Sigmoid colon (tissue), 7 donors: Measurements from ENCODE around the gene TXN. TPM values are rescaled to one million over a fixed set of nuclear protein-coding genes. Genes with fewer than 3 reads are reported as not detected.
"Not testable (repeated sequence)": the region's sequence is repeated elsewhere in the genome, so short reads cannot be mapped to it uniquely, and the experiment has no call there.

Source experiments
- DNase-seq: peaks from one replicate; pipeline ENCODE4 v3.0.0-alpha.2; 2019
- H3K27ac ChIP-seq, 4 donors: fragments of 200-600 bp; sonication (generic); one replicate each; pipeline ENCODE4 v1.5.1; 2016 to 2019; ENCODE audit warnings: mild to moderate bottlenecking in 1 of 4
- H3K27me3 ChIP-seq, 3 donors: fragments of 200-600 bp; sonication (generic); one replicate each; pipeline ENCODE4 v1.5.1; 2019; ENCODE audit warnings: mild to moderate bottlenecking in 1 of 3
- H3K36me3 ChIP-seq, 4 donors: fragments of 200-600 bp; sonication (generic); one replicate each; pipeline ENCODE4 v1.5.1; 2016 to 2019
- H3K4me1 ChIP-seq, 4 donors: fragments of 200-600 bp; sonication (generic); one replicate each; pipeline ENCODE4 v1.5.1; 2017 to 2019
- H3K4me3 ChIP-seq, 4 donors: fragments of 200-600 bp; sonication (generic); one replicate each; pipeline ENCODE4 v1.5.1; 2017 to 2019; ENCODE audit warnings: mild to moderate bottlenecking in 2 of 4, moderate library complexity in 1 of 4
- H3K9me3 ChIP-seq, 4 donors: fragments of 200-600 bp in 3 of 4; sonication (generic) in 3 of 4; one replicate each; pipeline versions ENCODE4 v1.5.1 to v1.6.1; 2013 to 2019
- CTCF ChIP-seq, 4 experiments: fragments of 450-650 bp in 3 of 4; fragments of 200-600 bp in 1 of 4; IDR thresholded peaks; one replicate each; pipeline ENCODE4 v1.5.1; 2016 to 2019; ENCODE audit warnings: antibody characterized with exemption in 4 of 4, mild to moderate bottlenecking in 3 of 4, moderate library complexity in 2 of 4
- EP300 ChIP-seq, 4 donors: sonication (generic); formaldehyde crosslinking; IDR thresholded peaks; one replicate each; pipeline ENCODE4 v1.6.1; 2017; ENCODE audit warnings: antibody characterized with exemption in 4 of 4
- POLR2A ChIP-seq, 2 donors: fragments of 450-650 bp; IDR thresholded peaks; one replicate each; pipeline ENCODE4 v1.6.1; 2016; ENCODE audit warnings: antibody characterized with exemption in 2 of 2, mild to moderate bottlenecking in 2 of 2, moderate library complexity in 2 of 2
- POLR2AphosphoS5 ChIP-seq, 4 donors: sonication (generic); formaldehyde crosslinking; IDR thresholded peaks; one replicate each; pipeline ENCODE4 v1.6.1; 2017; ENCODE audit warnings: antibody characterized with exemption in 4 of 4
- WGBS, 2 donors: extraction: QIAGEN DNeasy Blood & Tissue Kit; methylation state at CpG; one replicate each; pipeline ENCODE4 v1.1.7; 2013; 5-methylcytosine and 5-hydroxymethylcytosine counted together
- intact Hi-C: fragments of 100-400 bp; cut with DNase I; formaldehyde crosslinking; loops from one replicate; pipeline ENCODE4 v1.15.1; 2023
- polyA plus RNA-seq, 3 donors: library from polyadenylated mRNA; stranded (reverse); fragments of 200-250 nt; gene quantifications; one replicate each; pipeline ENCODE4 v1.2.3, GENCODE V29; 2013
- total RNA-seq, 4 donors: library from RNA; depleted of rRNA; stranded (reverse); fragments of >200 nt; gene quantifications; one replicate each; pipeline ENCODE4 v1.1.0, GENCODE V29; 2016
- donor health status: healthy with polysubstance abuse.
- donor health status: Bipolar disorder and iron deficiency.
- donor health status: healthy.

TXN gene
- total and polyA plus RNA-seq, 7 donors = 94.9 to 827 (median 211) TPM

- 16 to 73% methylated on average over 2 of the region's 2 CpGs for WGBS, 2 donors
- DNase-seq = no peak
- Histone ChIP-seq H3K27me3 (no peaks in the 10 kb centered on the region), H3K4me3 (no peak overlapping the region), H3K4me1 (no peaks in the 10 kb centered on the region), H3K9me3 (no peaks in the 10 kb centered on the region), H3K36me3 (no peaks in the 10 kb centered on the region), H3K27ac (no peak overlapping the region)
- intact Hi-C loops = no loop called here
- no peak for TF ChIP-seq POLR2AphosphoS5 (IDR thresholded peaks at IDR 0.05)
- TF ChIP-seq CTCF (IDR thresholded peaks at IDR 0.05) = no peak
- no peak for TF ChIP-seq POLR2A (IDR thresholded peaks at IDR 0.05)
- TF ChIP-seq EP300 (IDR thresholded peaks at IDR 0.05) = no peak
Measured at GRCh38 chr9:110199643-110200042, 56.7 kb downstream of the TXN start.

- Histone ChIP-seq H3K27me3 (no peaks in the 10 kb centered on the region), H3K36me3 (no peaks in the 10 kb centered on the region), H3K4me3 (no peak overlapping the region), H3K4me1 (peaks cover 0 to 5% (median 2%) of the 10 kb centered on the region in 4 donors), H3K27ac (no peak overlapping the region), H3K9me3 (no peaks in the 10 kb centered on the region)
- intact Hi-C loops = no loop called here
- WGBS, 2 donors = 72 to 93% methylated on average over 12 of the region's 12 CpGs
- DNase-seq = no peak
- no peak for TF ChIP-seq POLR2AphosphoS5 (IDR thresholded peaks at IDR 0.05)
- TF ChIP-seq POLR2A (IDR thresholded peaks at IDR 0.05) = no peak
- TF ChIP-seq CTCF (IDR thresholded peaks at IDR 0.05) = no peak
- no peak for TF ChIP-seq EP300 (IDR thresholded peaks at IDR 0.05)
Measured at GRCh38 chr9:110198357-110198756, 58.0 kb downstream of the TXN start.

GRCh38 chr9:110197330-110198187 is 58.7 kb downstream of the TXN start:
- no peak for DNase-seq
- 26 to 68% methylated on average over 11 of the region's 11 CpGs for WGBS, 2 donors
- no peaks in the 10 kb centered on the region for H3K9me3 ChIP-seq
- no peaks in the 10 kb centered on the region for H3K27me3 ChIP-seq
- peak in 2 of 4 experiments; percentile 14 to 22 for TF ChIP-seq CTCF (IDR thresholded peaks at IDR 0.05)
- no peak for TF ChIP-seq EP300 (IDR thresholded peaks at IDR 0.05)
- TF ChIP-seq POLR2A (IDR thresholded peaks at IDR 0.05) = no peak
- H3K36me3 ChIP-seq = no peaks in the 10 kb centered on the region
- no peak overlapping the region for H3K27ac ChIP-seq
- no peak overlapping the region for H3K4me3 ChIP-seq
- H3K4me1 ChIP-seq = peaks cover 0 to 11% (median 8%) of the 10 kb centered on the region in 4 donors
- intact Hi-C loops = no loop called here

GRCh38 chr9:110196084-110196499 is 60.2 kb downstream of the TXN start:
- H3K36me3 ChIP-seq, DNase-seq, intact Hi-C loops, H3K4me3 ChIP-seq, H3K27ac ChIP-seq, H3K27me3 ChIP-seq, H3K9me3 ChIP-seq: not testable (repeated sequence)
- H3K4me1 ChIP-seq = peaks cover 0 to 20% (median 13%) of the 10 kb centered on the region in 4 donors
- WGBS, 2 donors = 86 to 87% methylated on average over 16 of the region's 16 CpGs

Other genes starting within 250 kb of the TXN start
- not detected for gene C9orf152, start 48.3 kb downstream of the TXN start, total RNA-seq
- 10 to 100 TPM; 24.8 to 58.5 (median 49.9) TPM for gene C9orf152, start 48.3 kb downstream of the TXN start, polyA plus RNA-seq
- not detected for gene TXNDC8, start 81.4 kb upstream of the TXN start, total RNA-seq
- gene TXNDC8, start 81.4 kb upstream of the TXN start, polyA plus RNA-seq = not detected